GM12864 (cell line): ENCODE data around the gene KIAA1217.

ENCODE experiments used
- DNase-seq: peaks from one replicate; pipeline ENCODE4 v3.0.0-alpha.2; 2011; ENCODE audit warnings: low read depth
- H3K4me3 ChIP-seq: 2 replicates; pipeline ENCODE4 v1.5.1; 2011; ENCODE audit warnings: mild to moderate bottlenecking, low read depth, low read length, control low read depth
- TF ChIP-seq, protein P1 (sequence below): IDR thresholded peaks from 2 replicates; pipeline ENCODE4 v1.5.1; 2011; ENCODE audit warnings: low read depth, mild to moderate bottlenecking, moderate library complexity, low read length, control low read depth, inconsistent platforms; ENCODE audit errors: missing control alignments

The KIAA1217 gene

DNA sequence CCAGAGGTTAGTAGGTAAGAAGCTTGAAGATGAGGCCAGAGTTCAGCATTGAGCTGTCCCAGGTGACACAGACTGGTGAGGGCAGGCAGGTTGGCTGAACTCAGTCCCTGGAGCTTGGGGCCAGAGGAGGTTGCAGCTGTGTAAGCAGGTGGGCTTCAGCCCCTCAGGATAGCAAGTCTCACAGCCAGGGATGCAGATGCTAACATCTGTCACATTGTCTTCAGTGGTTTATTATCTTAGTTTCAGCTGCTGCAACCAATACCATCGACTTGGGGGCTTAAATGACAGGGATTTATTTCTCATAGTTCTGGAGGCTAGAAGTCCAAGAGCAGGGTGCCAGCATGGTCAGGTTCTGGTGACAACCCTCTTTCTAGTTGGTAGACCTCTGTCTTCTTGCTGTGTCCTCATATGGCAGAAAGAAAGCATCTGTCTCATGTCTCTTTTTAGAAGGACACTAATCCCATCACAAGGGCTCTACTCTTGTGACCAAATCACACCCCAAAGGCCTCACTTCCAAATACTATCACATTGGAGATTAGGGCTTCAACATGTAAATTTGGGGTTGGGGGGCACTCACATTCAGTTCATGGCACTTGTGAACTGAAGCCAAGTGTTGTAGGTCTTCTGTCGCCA, 146.2 kb downstream of the KIAA1217 start:
- TF ChIP-seq, protein P1, sequence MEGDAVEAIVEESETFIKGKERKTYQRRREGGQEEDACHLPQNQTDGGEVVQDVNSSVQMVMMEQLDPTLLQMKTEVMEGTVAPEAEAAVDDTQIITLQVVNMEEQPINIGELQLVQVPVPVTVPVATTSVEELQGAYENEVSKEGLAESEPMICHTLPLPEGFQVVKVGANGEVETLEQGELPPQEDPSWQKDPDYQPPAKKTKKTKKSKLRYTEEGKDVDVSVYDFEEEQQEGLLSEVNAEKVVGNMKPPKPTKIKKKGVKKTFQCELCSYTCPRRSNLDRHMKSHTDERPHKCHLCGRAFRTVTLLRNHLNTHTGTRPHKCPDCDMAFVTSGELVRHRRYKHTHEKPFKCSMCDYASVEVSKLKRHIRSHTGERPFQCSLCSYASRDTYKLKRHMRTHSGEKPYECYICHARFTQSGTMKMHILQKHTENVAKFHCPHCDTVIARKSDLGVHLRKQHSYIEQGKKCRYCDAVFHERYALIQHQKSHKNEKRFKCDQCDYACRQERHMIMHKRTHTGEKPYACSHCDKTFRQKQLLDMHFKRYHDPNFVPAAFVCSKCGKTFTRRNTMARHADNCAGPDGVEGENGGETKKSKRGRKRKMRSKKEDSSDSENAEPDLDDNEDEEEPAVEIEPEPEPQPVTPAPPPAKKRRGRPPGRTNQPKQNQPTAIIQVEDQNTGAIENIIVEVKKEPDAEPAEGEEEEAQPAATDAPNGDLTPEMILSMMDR = no peak
- no peak overlapping the region for H3K4me3 ChIP-seq
- DNase-seq = no peak

GRCh38 chr10:24357344-24358004, 148.5 kb downstream of the KIAA1217 start:
- TF ChIP-seq, protein P1 = no peak
- DNase-seq = no peak
- H3K4me3 ChIP-seq = no peak overlapping the region

- DNase-seq = no peak
- TF ChIP-seq, protein P1 = no peak
- no peak overlapping the region for H3K4me3 ChIP-seq
Measured at GRCh38 chr10:24358022-24358421, 149.1 kb downstream of the KIAA1217 start.

- DNase-seq = no peak
- H3K4me3 ChIP-seq = no peak overlapping the region
- TF ChIP-seq, protein P1 = peak; percentile 75
Measured at GRCh38 chr10:24360282-24361127, 151.6 kb downstream of the KIAA1217 start.

DNA sequence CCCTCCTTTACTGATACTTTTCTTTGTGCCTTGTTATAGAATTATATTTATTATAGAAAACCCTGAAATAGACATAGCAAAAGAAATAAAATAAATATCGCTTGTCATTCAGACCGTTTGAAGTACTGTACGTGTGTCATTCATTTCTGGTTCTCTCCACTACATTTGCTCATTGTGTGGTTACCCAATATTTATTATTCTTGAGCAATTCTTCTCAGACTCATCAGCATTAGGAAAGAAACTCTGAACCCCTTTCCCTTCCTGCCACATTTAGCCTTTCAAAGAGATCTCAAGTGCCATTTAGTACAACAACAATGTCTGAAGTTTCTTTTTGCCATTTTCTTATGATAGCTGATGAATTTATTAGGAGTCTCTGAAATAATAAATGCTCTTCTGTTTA, 154.1 kb downstream of the KIAA1217 start:
- H3K4me3 ChIP-seq = no peak overlapping the region
- no peak for DNase-seq
- TF ChIP-seq, protein P1 = no peak

DNA sequence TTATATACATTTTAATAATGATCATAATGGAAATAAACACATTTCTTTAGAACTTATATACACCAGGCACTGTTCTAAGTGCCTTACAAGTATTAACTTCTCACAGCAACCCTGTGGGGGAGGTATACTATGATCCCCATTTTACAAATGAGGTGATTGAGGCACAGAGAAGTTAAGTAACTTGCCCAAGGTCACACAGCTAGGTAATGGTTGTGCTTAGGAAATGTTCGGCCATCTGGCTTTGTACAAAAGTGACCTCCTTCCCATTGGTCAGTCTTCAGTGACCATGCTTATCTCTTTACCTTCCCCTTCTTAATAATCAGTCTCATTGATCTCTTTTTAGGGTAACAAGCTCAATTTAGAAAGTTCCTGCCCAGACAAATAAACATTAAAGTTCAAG, 158.8 kb downstream of the KIAA1217 start:
- TF ChIP-seq, protein P1 = no peak

More for the DNA sequence above, 158.8 kb downstream of the KIAA1217 start:
- H3K4me3 ChIP-seq = no peak overlapping the region
- DNase-seq = no peak
